ENCODE measurements around the gene PDXK.

PDXK gene

GRCh38 chr21:43739621-43740435 lies 20.9 kb downstream of the PDXK start:
- no peak for FAIRE-seq
- no peak for DNase-seq (ENCODE audit: insufficient read length, low spot score)

- FAIRE-seq: no peak
These were observed 21.7 kb downstream of the PDXK start for GRCh38 chr21:43740497-43741156.

DNA sequence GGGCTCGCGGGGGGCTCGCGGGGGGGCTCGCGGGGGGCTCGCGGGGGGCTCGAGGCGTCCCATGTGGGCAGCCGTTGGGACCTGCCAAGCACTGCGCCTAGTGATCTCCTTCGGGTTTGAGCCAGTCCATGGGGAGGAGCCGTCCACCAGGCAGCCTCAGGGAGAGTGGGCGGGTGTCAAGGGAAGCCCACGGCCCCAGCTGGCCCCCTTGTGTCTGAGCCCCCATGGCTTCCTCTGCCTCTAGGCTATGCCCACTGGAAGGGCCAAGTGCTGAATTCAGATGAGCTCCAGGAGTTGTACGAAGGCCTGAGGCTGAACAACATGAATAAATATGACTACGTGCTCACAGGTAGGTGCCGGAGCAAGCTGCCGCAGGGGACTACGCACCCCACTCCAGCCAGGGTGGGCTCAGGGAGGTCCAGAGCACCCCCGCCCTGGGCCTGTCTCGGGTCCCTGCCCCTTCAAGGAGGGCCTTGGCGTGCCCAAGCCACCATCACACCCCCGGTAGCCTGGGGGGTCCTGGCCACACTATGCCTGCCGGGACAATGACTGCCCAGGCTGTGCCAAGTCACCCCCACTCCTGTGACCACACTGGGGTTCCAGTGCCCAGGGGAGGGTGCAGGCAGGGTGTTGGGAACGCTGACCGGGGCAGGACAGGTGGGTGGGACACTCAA lies 22.6 kb downstream of the PDXK start:
- no peak for DNase-seq (ENCODE audit: insufficient read length, low spot score)
- FAIRE-seq: no peak

More at GRCh38 chr21:43740497-43741156, 21.7 kb downstream of the PDXK start:
- DNase-seq (ENCODE audit: insufficient read length, low spot score): no peak

GRCh38 chr21:43743947-43744346 lies 25.0 kb downstream of the PDXK start:
- no peak for DNase-seq (ENCODE audit: insufficient read length, low spot score)
- FAIRE-seq: no peak

DNA sequence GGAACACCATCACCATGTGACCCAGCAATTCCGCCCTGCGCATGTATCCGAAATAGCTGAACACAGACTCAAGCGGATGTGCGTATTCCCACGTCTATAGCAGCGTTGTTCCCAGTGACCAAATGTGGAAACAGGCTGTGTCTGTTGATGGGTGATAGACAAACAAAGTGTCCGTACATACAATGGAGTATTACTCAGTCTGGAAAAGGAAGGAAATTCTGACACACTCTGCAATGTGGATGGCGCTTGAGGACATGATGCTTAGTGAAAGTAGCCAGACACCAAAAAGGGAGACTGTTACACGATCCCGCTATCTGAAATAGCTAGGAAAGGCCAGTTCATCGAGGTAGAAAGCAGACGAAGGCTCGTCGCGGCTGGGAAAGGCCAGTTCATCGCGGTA lies 25.8 kb downstream of the PDXK start:
- no peak for FAIRE-seq
- no peak for DNase-seq (ENCODE audit: insufficient read length, low spot score)

DNA sequence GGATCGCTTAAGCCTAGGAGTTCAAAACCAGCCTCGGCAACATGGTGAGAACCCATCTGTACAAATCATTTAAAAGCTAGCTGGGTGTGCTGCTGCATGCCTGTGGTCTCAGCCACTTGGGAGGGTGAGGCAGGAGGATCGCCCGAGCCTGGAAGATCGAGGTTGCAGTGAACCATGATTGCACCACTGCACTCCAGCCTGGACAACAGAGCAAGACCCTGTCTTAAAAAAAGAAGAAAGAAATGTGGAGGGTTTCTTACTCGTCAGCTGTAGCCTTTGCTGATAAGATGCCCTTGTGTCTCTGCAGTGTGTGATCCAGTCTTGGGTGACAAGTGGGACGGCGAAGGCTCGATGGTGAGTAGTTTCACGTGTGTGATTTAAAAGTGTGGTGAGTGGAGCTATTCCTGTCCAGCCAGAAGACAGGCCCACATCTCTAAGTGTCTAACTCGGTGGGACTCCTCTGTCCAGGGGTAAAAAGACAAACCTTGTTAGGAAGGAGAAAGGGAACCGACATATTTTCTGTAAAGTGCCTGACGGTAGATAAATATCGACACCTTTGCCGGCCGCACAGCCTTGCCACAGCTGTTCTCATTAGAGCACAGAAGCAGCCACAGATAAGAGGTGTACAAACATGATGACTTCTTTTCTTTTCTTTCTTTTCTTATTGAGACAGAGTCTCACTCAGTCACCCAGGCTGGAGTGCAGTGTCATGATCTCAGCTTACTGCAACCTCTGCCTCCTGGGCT lies 27.0 kb downstream of the PDXK start:
- DNase-seq (ENCODE audit: insufficient read length, low spot score): no peak
- no peak for FAIRE-seq

DNA sequence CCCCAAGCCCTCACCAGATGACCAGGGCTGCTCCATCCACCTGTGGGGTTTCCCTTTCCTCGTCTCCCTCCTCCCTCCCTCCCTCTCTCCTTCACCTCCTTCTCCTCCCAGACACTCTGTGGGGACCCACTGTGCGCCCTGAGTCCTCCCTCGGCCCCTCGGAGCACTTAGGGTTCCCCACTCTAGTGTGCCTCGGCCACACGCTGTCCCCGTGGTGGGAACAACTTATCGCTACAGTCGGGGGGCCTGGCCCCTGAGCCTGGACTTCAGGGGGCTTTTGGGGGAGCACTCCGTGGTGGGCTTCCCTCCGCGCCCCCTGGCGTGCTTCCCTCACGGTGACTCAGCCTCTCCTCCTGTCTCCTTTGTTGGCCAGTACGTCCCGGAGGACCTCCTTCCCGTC lies 29.7 kb downstream of the PDXK start:
- no peak for FAIRE-seq
- DNase-seq (ENCODE audit: insufficient read length, low spot score): no peak

- no peak for FAIRE-seq
- no peak for DNase-seq (ENCODE audit: insufficient read length, low spot score)
These were observed 30.8 kb downstream of the PDXK start for GRCh38 chr21:43749651-43750262.

DNA sequence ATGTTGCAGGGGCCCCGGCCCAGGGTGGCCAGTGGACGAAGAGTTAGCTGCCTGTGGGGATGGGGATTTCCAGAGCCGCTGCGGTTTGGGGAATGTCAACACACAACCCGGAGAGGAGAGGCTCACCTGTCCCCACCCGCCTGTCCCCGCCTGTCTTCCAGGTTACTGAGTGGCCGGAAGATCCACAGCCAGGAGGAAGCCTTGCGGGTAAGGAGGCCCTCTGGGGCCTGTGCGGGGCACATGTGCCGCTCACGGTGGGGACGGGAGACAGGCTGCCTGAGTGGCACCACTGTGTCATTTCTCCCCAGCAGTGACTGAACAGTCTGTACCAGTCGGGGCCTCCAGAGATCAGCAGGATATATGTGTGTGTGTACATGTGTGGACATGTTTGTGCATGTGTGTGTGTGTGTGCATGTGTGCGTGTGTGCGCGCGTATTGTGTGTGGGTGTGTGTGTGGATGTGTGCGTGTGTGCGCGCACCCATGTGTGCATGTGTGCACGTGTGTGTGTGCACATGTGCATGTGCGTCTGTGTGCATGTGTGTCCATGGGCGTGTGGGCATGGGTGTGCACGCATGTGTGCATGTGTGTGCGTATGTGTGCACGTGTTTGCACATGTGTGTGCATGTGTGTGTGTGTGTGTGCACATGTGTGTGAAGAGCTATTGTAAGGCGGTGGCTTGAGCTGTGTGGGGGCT lies 31.6 kb downstream of the PDXK start:
- DNase-seq (ENCODE audit: insufficient read length, low spot score): no peak
- no peak for FAIRE-seq

DNA sequence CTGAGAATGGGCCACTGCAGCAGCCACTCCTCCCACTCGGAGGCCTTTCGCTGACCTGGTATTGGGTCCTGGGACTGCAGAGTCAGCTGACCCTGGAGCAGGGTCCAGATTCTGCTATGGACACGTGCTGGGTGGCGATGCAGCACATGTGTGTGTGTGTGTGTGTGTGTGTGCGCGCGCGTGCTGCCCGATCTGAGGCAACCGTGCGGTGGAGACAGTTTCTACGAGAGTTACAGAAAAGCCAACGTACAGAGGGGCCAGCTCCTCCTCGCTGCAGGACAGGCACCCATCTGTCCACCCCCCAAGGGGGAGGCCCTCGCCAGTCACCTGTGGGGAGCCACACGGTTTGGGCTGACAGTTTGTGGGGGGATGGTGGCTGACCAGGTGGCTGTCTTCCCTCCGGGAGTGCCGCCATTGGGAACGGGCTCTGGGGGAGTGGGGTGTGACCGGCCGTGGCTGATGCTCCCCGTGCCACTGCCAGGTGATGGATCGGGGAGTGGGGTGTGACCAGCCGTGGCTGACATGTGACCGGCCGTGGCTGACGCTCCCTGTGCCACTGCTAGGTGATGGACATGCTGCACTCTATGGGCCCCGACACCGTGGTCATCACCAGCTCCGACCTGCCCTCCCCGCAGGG lies 33.1 kb downstream of the PDXK start:
- DNase-seq (ENCODE audit: insufficient read length, low spot score) (no peak), FAIRE-seq (no peak)

DNA sequence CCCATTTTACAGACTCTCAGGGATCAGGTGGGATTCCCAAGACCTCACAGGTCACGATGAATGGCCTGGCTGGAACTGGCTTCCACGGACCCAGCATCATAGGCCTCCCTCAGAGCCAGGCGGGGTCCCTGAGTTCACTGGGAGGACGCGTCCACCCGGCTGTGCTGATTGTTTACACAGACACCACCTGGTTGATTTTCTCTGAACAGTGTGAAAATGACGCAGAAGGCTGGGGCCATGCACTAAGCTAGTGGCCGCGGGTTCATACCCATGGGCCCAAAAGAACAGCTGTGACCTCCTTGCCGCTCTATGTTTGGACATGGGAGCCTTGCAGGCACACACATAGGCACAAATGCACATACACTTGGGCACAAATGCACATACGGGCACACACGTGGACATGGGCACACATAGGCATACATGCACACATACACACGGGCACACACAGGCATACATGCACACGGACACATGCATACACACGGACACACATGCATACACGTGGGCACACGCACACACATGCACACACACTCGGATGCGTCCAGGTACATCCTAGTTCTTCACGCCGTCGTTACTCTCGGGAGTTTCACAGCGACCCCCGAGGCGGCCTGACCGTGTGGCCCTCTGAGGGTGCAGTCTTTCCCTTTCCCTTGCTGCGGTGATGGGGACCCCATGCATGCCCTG lies 34.0 kb downstream of the PDXK start:
- FAIRE-seq (no peak), DNase-seq (ENCODE audit: insufficient read length, low spot score) (no peak)

GRCh38 chr21:43753439-43753799 lies 34.5 kb downstream of the PDXK start:
- DNase-seq (ENCODE audit: insufficient read length, low spot score): no peak
- FAIRE-seq: no peak

- no peak for DNase-seq (ENCODE audit: insufficient read length, low spot score)
- no peak for FAIRE-seq
These were observed 36.2 kb downstream of the PDXK start for GRCh38 chr21:43754948-43755781.

- DNase-seq (ENCODE audit: insufficient read length, low spot score): no peak
- no peak for FAIRE-seq
These were observed 37.1 kb downstream of the PDXK start for GRCh38 chr21:43755820-43756594.

DNA sequence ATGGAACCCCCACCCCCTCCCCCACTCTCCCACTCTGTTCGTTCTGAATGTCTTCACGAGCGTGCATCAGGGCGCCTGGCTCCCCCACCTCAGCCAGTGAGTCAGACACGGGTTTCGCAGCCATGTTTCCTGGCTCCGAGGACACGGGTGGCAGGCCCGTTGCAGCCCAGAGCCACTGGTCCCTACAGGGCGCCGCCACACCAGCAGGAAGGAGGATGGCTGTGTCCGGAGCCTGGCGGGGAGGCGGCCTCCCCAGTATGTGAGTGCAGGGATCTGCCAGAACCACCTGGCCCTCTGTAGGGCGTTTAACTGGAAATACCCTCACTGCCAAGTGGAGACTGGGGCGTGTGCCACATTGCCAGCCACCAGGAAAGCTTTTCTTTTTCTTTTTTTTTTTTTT lies 38.7 kb downstream of the PDXK start:
- DNase-seq (ENCODE audit: insufficient read length, low spot score) (no peak), FAIRE-seq (no peak)

DNA sequence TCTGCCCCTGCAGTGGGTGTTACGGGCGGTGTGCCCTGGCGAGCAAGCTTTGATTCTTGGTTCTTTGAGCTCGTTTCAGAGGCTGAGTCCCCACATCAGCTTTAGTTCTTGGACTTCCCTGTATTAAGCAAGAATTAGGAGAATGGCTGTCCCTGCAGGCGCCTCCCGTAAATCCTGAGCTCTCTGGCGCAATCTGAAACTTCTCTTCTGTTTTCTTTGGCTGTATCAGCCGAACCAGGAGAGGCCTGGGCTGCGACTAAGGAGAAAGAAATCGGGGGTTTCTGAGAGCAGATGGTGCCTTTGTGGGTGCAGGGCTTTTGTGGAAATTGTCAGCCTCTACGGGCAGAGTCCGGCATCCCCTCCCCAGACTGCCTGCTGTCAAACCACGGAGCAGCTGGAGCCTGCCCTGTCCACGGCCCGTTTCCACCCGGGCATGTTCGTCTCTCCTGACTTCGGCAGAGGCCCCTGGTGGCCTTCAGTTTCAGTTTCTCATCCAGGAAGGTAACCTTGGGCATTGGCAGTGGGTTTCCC lies 39.2 kb downstream of the PDXK start:
- FAIRE-seq (no peak), DNase-seq (ENCODE audit: insufficient read length, low spot score) (no peak)

DNA sequence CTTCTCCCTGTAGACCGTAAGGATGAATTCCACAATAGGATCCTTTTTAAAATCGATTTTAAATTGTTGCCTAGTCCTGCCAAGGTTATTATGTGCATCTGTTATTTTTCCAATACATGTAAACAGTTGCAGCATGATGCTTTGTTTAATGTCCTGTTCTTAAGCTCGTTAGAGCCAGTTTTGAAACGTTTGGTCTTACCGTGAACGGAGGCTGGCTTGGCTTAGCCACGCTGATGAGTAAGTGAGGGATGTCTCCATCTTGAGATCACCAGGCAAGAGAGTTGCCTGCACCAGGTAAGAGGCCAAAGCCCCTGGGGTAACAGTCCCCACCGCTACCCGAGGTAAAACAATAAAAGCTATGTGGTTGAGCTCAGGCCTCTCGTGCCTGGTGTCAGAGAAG lies 39.9 kb downstream of the PDXK start:
- DNase-seq (ENCODE audit: insufficient read length, low spot score) (no peak), FAIRE-seq (no peak)
